Measurements from ENCODE around the gene TOMM34. TPM values are rescaled to one million over a fixed set of nuclear protein-coding genes. Genes with fewer than 3 reads are reported as not detected.

Gene TOMM34
- total and polyA plus RNA-seq, 2 of the 13 experiments (the other 11 are each of a cell fraction or from before 2014, with no cell fraction given): 36.2 to 52.0 TPM

DNA sequence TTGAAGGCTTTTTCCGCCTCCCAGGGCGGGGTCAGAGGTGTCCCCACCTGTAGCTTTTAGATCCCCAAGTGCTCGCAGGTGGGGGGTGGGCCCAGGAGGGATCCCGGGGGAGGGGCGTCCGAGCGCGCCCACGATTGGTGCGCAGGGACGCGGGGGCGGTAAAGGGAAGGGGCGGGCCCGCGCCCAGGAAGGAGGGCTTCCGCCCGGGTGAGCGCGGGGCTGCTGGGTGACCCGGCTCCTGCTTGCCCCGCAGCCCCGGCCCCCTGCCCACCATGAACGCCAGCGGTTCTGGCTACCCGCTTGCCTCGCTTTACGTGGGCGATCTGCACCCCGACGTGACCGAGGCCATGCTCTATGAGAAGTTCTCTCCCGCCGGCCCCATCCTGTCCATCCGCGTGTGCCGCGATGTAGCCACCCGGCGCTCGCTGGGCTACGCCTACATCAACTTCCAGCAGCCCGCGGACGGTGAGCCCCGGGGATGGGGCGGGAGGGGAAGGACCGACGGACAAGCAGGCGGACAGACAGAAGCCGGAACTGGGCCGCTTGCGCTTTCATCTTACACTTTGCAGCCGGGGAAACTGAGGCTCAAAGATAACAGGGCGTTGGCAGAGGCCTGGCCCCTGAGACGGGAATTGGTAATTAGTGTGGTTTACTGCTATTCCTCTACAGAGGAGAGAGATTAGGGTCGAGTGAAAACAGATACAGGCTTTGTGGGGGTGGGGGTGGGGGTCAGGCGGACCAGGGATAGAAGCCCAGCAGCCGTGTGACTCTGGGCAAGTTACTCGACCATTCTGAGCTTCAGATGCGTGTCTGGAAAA is 50.1 kb downstream of the TOMM34 start, which contains the start of gene PABPC1L (continued):
- TF ChIP-seq, protein P1, sequence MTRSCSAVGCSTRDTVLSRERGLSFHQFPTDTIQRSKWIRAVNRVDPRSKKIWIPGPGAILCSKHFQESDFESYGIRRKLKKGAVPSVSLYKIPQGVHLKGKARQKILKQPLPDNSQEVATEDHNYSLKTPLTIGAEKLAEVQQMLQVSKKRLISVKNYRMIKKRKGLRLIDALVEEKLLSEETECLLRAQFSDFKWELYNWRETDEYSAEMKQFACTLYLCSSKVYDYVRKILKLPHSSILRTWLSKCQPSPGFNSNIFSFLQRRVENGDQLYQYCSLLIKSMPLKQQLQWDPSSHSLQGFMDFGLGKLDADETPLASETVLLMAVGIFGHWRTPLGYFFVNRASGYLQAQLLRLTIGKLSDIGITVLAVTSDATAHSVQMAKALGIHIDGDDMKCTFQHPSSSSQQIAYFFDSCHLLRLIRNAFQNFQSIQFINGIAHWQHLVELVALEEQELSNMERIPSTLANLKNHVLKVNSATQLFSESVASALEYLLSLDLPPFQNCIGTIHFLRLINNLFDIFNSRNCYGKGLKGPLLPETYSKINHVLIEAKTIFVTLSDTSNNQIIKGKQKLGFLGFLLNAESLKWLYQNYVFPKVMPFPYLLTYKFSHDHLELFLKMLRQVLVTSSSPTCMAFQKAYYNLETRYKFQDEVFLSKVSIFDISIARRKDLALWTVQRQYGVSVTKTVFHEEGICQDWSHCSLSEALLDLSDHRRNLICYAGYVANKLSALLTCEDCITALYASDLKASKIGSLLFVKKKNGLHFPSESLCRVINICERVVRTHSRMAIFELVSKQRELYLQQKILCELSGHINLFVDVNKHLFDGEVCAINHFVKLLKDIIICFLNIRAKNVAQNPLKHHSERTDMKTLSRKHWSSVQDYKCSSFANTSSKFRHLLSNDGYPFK (CRISPR knock-in tag; IDR thresholded peaks at IDR 0.05; ENCODE audit: borderline replicate concordance): peak; percentile 71; the same call in 1 of the 2 replicates
- TF ChIP-seq, protein P2, sequence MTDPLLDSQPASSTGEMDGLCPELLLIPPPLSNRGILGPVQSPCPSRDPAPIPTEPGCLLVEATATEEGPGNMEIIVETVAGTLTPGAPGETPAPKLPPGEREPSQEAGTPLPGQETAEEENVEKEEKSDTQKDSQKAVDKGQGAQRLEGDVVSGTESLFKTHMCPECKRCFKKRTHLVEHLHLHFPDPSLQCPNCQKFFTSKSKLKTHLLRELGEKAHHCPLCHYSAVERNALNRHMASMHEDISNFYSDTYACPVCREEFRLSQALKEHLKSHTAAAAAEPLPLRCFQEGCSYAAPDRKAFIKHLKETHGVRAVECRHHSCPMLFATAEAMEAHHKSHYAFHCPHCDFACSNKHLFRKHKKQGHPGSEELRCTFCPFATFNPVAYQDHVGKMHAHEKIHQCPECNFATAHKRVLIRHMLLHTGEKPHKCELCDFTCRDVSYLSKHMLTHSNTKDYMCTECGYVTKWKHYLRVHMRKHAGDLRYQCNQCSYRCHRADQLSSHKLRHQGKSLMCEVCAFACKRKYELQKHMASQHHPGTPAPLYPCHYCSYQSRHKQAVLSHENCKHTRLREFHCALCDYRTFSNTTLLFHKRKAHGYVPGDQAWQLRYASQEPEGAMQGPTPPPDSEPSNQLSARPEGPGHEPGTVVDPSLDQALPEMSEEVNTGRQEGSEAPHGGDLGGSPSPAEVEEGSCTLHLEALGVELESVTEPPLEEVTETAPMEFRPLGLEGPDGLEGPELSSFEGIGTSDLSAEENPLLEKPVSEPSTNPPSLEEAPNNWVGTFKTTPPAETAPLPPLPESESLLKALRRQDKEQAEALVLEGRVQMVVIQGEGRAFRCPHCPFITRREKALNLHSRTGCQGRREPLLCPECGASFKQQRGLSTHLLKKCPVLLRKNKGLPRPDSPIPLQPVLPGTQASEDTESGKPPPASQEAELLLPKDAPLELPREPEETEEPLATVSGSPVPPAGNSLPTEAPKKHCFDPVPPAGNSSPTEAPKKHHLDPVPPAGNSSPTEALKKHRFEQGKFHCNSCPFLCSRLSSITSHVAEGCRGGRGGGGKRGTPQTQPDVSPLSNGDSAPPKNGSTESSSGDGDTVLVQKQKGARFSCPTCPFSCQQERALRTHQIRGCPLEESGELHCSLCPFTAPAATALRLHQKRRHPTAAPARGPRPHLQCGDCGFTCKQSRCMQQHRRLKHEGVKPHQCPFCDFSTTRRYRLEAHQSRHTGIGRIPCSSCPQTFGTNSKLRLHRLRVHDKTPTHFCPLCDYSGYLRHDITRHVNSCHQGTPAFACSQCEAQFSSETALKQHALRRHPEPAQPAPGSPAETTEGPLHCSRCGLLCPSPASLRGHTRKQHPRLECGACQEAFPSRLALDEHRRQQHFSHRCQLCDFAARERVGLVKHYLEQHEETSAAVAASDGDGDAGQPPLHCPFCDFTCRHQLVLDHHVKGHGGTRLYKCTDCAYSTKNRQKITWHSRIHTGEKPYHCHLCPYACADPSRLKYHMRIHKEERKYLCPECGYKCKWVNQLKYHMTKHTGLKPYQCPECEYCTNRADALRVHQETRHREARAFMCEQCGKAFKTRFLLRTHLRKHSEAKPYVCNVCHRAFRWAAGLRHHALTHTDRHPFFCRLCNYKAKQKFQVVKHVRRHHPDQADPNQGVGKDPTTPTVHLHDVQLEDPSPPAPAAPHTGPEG (CRISPR knock-in tag; IDR thresholded peaks at IDR 0.05): peak; percentile 36; the same call in 1 of the 2 replicates
- TF ChIP-seq NR3C1 (CRISPR knock-in tag; IDR thresholded peaks at IDR 0.05): no peak
- TF ChIP-seq SOX13 (IDR thresholded peaks at IDR 0.05): no peak
- TF ChIP-seq SOX13 (CRISPR knock-in tag; conservative IDR thresholded peaks at IDR 0.05 in 1 of 2, IDR thresholded peaks at IDR 0.05 in 1 of 2): peak in 1 of 2 experiments; percentile 34; a peak in 2 of 4 replicates
- TF ChIP-seq SIN3B (IDR thresholded peaks at IDR 0.05; ENCODE audit: low read length): no peak
- TF ChIP-seq ZEB1 (IDR thresholded peaks at IDR 0.05; ENCODE audit: insufficient replicate concordance, low read depth): peak; percentile 92
- TF ChIP-seq GATAD1 (CRISPR knock-in tag; IDR thresholded peaks at IDR 0.05): peak; percentile 69; the same call in 1 of the 2 replicates
- no peak; the same call in 1 of the 2 replicates for TF ChIP-seq DPF2 (CRISPR knock-in tag; IDR thresholded peaks at IDR 0.05; ENCODE audit: borderline replicate concordance, low read depth)
- peak; percentile 89 for TF ChIP-seq ZSCAN30 (CRISPR knock-in tag; IDR thresholded peaks at IDR 0.05)
- TF ChIP-seq GABPB1 (CRISPR knock-in tag; IDR thresholded peaks at IDR 0.05): peak; percentile 94
- peak; percentile 51; the same call in 1 of the 2 replicates for TF ChIP-seq ZNF740 (CRISPR knock-in tag; IDR thresholded peaks at IDR 0.05)
- TF ChIP-seq ZBTB49 (CRISPR knock-in tag; IDR thresholded peaks at IDR 0.05; ENCODE audit: borderline replicate concordance): peak; percentile 61; the same call in 1 of the 2 replicates
